H9 (cell line): ENCODE data around the gene EXOSC1. TPM values are rescaled to one million over a fixed set of nuclear protein-coding genes. Genes with fewer than 3 reads are reported as not detected.

ENCODE experiments used
- DNase-seq: peaks from one replicate; pipeline ENCODE4 v3.0.0-alpha.2; 2017
- H2AFZ ChIP-seq: one replicate; pipeline ENCODE4 v1.6.1; 2013; ENCODE audit warnings: mild to moderate bottlenecking, low read length, control low read depth, moderate library complexity
- H2AK5ac ChIP-seq: 2 replicates; pipeline ENCODE4 v1.6.1; 2013; ENCODE audit warnings: low read length, control low read depth, mixed read lengths; ENCODE audit not compliant: insufficient read length
- H2BK120ac ChIP-seq: one replicate; pipeline ENCODE4 v1.6.1; 2013; ENCODE audit warnings: low read depth, mild to moderate bottlenecking, low read length, control low read depth, inconsistent platforms; ENCODE audit not compliant: poor library complexity, severe bottlenecking
- H2BK12ac ChIP-seq: 2 replicates; pipeline ENCODE4 v1.6.1; 2013; ENCODE audit warnings: low read length, control low read depth, mixed read lengths, low read depth; ENCODE audit not compliant: insufficient read length
- H2BK15ac ChIP-seq: 2 replicates; pipeline ENCODE4 v1.6.1; 2013; ENCODE audit warnings: low read depth, low read length, control low read depth
- H2BK20ac ChIP-seq: one replicate; pipeline ENCODE4 v1.6.1; 2013; ENCODE audit warnings: low read depth, mild to moderate bottlenecking, low read length, control low read depth, inconsistent platforms; ENCODE audit not compliant: poor library complexity, severe bottlenecking
- H2BK5ac ChIP-seq: 2 replicates; pipeline ENCODE4 v1.6.1; 2013; ENCODE audit warnings: low read length, control low read depth, mixed read lengths; ENCODE audit not compliant: insufficient read length
- H3K14ac ChIP-seq: 2 replicates; pipeline ENCODE4 v1.6.1; 2013; ENCODE audit warnings: low read length, control low read depth; ENCODE audit not compliant: insufficient read depth
- H3K18ac ChIP-seq: 2 replicates; pipeline ENCODE4 v1.6.1; 2013; ENCODE audit warnings: low read depth, mild to moderate bottlenecking, mixed read lengths, low read length, control low read depth; ENCODE audit not compliant: insufficient read length
- H3K23ac ChIP-seq: 2 replicates; pipeline ENCODE4 v1.6.1; 2013; ENCODE audit warnings: low read length, control low read depth, mixed read lengths, low read depth; ENCODE audit not compliant: insufficient read length
- H3K23me2 ChIP-seq: 2 replicates; pipeline ENCODE4 v1.6.1; 2013; ENCODE audit warnings: low read depth, mild to moderate bottlenecking, mixed read lengths, low read length, control low read depth; ENCODE audit not compliant: insufficient read length, poor library complexity, severe bottlenecking
- H3K27ac ChIP-seq: 2 replicates; pipeline ENCODE4 v1.5.1; 2013; ENCODE audit warnings: low read length, control low read depth, mixed read lengths, low read depth; ENCODE audit not compliant: insufficient read length
- H3K27me3 ChIP-seq: 2 replicates; pipeline ENCODE4 v1.6.1; 2013; ENCODE audit warnings: low read length, control low read depth, inconsistent platforms; ENCODE audit not compliant: insufficient read depth
- H3K4ac ChIP-seq: 2 replicates; pipeline ENCODE4 v1.6.1; 2013; ENCODE audit warnings: low read depth, mild to moderate bottlenecking, control low read depth, inconsistent platforms, low read length, moderate library complexity
- H3K4me1 ChIP-seq: 2 replicates; pipeline ENCODE4 v1.6.1; 2013; ENCODE audit warnings: low read length, control low read depth, inconsistent platforms; ENCODE audit not compliant: insufficient read depth
- H3K4me2 ChIP-seq: 2 replicates; pipeline ENCODE4 v1.6.1; 2013; ENCODE audit warnings: low read length, control low read depth, mixed read lengths; ENCODE audit not compliant: insufficient read length, insufficient read depth
- H3K56ac ChIP-seq: 2 replicates; pipeline ENCODE4 v1.6.1; 2013; ENCODE audit warnings: low read depth, mild to moderate bottlenecking, mixed read lengths, low read length, control low read depth; ENCODE audit not compliant: insufficient read length
- H3K79me1 ChIP-seq: 2 replicates; pipeline ENCODE4 v1.6.1; 2013; ENCODE audit warnings: low read depth, mild to moderate bottlenecking, moderate library complexity, low read length, control low read depth, inconsistent platforms; ENCODE audit not compliant: insufficient read depth, poor library complexity, severe bottlenecking
- H3K79me2 ChIP-seq: 2 replicates; pipeline ENCODE4 v1.6.1; 2013; ENCODE audit warnings: low read length, control low read depth, inconsistent platforms; ENCODE audit not compliant: insufficient read depth
- H3K9ac ChIP-seq: 2 replicates; pipeline ENCODE4 v1.6.1; 2013; ENCODE audit warnings: low read length, control low read depth, mixed read lengths; ENCODE audit not compliant: insufficient read length; ENCODE audit errors: extremely low read depth
- H3K9me3 ChIP-seq: one replicate; pipeline ENCODE4 v1.6.1; 2013; ENCODE audit warnings: low read depth, low read length, inconsistent platforms; ENCODE audit not compliant: control insufficient read depth
- H3T11ph ChIP-seq: one replicate; pipeline ENCODE4 v1.6.1; 2013; ENCODE audit warnings: mild to moderate bottlenecking, low read length, control low read depth, inconsistent platforms
- H4K20me1 ChIP-seq: one replicate; pipeline ENCODE4 v1.6.1; 2013; ENCODE audit not compliant: control insufficient read depth, insufficient read length, insufficient read depth
- H4K5ac ChIP-seq: 2 replicates; pipeline ENCODE4 v1.6.1; 2013; ENCODE audit warnings: low read depth, mild to moderate bottlenecking, mixed read lengths, low read length, control low read depth; ENCODE audit not compliant: insufficient read length
- H4K8ac ChIP-seq: replicated peaks from 2 replicates; pipeline ENCODE4 v1.6.1; 2013; ENCODE audit warnings: low read length, control low read depth, mixed read lengths, low read depth; ENCODE audit not compliant: insufficient read length
- H4K91ac ChIP-seq: 2 replicates; pipeline ENCODE4 v1.6.1; 2013; ENCODE audit warnings: low read depth, mild to moderate bottlenecking, moderate library complexity, mixed read lengths, low read length, control low read depth; ENCODE audit not compliant: insufficient read length
- H3K27ac Mint-ChIP-seq, 3 experiments: 2 replicates in 2 of 3; 3 replicates in 1 of 3; pipeline ENCODE4 v1.8.0; 2020 to 2021; ENCODE audit warnings: mixed read lengths in 3 of 3, mild to moderate bottlenecking in 1 of 3, moderate library complexity in 1 of 3
- H3K27me3 Mint-ChIP-seq: 2 replicates; pipeline ENCODE4 v1.8.0; 2021; ENCODE audit warnings: low read depth, mild to moderate bottlenecking, moderate library complexity, mixed read lengths
- H3K36me3 Mint-ChIP-seq, 3 experiments: 2 replicates in 2 of 3; 3 replicates in 1 of 3; pipeline ENCODE4 v1.8.0; 2020 to 2021; ENCODE audit warnings: low read depth in 3 of 3, mixed read lengths in 3 of 3; ENCODE audit not compliant: insufficient read depth in 1 of 3
- H3K4me1 Mint-ChIP-seq, 2 experiments: 2 replicates each; pipeline ENCODE4 v1.8.0; 2020; ENCODE audit warnings: mixed read lengths in 2 of 2
- H3K4me3 Mint-ChIP-seq, 2 experiments: 2 replicates in 1 of 2; 3 replicates in 1 of 2; pipeline ENCODE4 v1.8.0; 2020 to 2021; ENCODE audit warnings: mild to moderate bottlenecking in 2 of 2, mixed read lengths in 2 of 2, moderate library complexity in 1 of 2
- H3K9me3 Mint-ChIP-seq, 2 experiments: 2 replicates in 1 of 2; 3 replicates in 1 of 2; pipeline ENCODE4 v1.8.0; 2020; ENCODE audit warnings: mild to moderate bottlenecking in 2 of 2, mixed read lengths in 2 of 2, moderate library complexity in 1 of 2
- CTCF ChIP-seq: fragments of 200-600 bp; sonication (generic); conservative IDR thresholded peaks from 3 replicates; pipeline ENCODE4 v1.8.0; 2021; ENCODE audit warnings: antibody characterized with exemption, mild to moderate bottlenecking
- WGBS: extraction: QIAGEN DNeasy Blood & Tissue Kit; methylation state at CpG from one replicate; pipeline ENCODE4 v1.1.7; 2013; ENCODE audit warnings: missing lambda C conversion rate, low lambda C conversion rate, mixed read lengths; ENCODE audit not compliant: insufficient read length; ENCODE audit errors: extremely low coverage; 5-methylcytosine and 5-hydroxymethylcytosine counted together
- total RNA-seq: library from RNA; stranded (reverse); gene quantifications from 2 replicates; pipeline ENCODE4 v1.2.1, GENCODE V29; 2021

The EXOSC1 gene
- total RNA-seq, 1 experiment from 2014 or later, result 66.4 TPM

- Histone ChIP-seq H3K27ac (no peak overlapping the region), H2BK120ac (no peak overlapping the region), H4K91ac (no peak overlapping the region), H3K79me1 (no peaks in the 10 kb centered on the region), H3K27me3 (no peaks in the 10 kb centered on the region), H2BK15ac (no peak overlapping the region), H4K5ac (no peak overlapping the region), H2BK20ac (no peak overlapping the region), H3K4me1 (no peaks in the 10 kb centered on the region), H3K23ac (no peak overlapping the region), H3K23me2 (no peaks in the 10 kb centered on the region), H3K79me2 (peaks cover 2% of the 10 kb centered on the region; the same call in 1 of the 2 replicates), H2AK5ac (no peak overlapping the region), H4K8ac (no peak overlapping the region), H3T11ph (no peak overlapping the region), H4K20me1 (peaks cover 2% of the 10 kb centered on the region), H3K18ac (no peak overlapping the region), H3K9ac (no peak overlapping the region), H2AFZ (no peak overlapping the region), H3K14ac (no peak overlapping the region), H3K9me3 (no peaks in the 10 kb centered on the region), H2BK5ac (no peak overlapping the region), H3K4ac (no peak overlapping the region), H3K4me2 (no peak overlapping the region), H3K56ac (no peak overlapping the region), H2BK12ac (no peak overlapping the region)
- Mint-ChIP-seq H3K4me1 (no peaks in the 10 kb centered on the region; a peak in 1 of 4 replicates), H3K9me3 (no peaks in the 10 kb centered on the region), H3K4me3 (no peak overlapping the region), H3K36me3 (peaks cover 35 to 81% (median 80%) of the 10 kb centered on the region in 3 experiments), H3K27ac (peak overlapping the region; percentile 13 to 56 (median 37); a peak in 2 of 7 replicates), H3K27me3 (no peaks in the 10 kb centered on the region; the same call in 1 of the 2 replicates)
- WGBS, result no CpG with 5 or more reads among the region's 3 CpGs
- DNase-seq, result no peak
- no peak for TF ChIP-seq CTCF
Measured at GRCh38 chr10:97454330-97455036, 8.7 kb upstream of the EXOSC1 start.
